GM21367 (cell line): ENCODE data around the gene NTMT1.

Source experiments
- ATAC-seq: cut with Tn5 transposase; IDR thresholded peaks from one replicate; pipeline ENCODE4 v1.9.1; 2021; ENCODE audit not compliant: unreplicated experiment

NTMT1 gene

DNA sequence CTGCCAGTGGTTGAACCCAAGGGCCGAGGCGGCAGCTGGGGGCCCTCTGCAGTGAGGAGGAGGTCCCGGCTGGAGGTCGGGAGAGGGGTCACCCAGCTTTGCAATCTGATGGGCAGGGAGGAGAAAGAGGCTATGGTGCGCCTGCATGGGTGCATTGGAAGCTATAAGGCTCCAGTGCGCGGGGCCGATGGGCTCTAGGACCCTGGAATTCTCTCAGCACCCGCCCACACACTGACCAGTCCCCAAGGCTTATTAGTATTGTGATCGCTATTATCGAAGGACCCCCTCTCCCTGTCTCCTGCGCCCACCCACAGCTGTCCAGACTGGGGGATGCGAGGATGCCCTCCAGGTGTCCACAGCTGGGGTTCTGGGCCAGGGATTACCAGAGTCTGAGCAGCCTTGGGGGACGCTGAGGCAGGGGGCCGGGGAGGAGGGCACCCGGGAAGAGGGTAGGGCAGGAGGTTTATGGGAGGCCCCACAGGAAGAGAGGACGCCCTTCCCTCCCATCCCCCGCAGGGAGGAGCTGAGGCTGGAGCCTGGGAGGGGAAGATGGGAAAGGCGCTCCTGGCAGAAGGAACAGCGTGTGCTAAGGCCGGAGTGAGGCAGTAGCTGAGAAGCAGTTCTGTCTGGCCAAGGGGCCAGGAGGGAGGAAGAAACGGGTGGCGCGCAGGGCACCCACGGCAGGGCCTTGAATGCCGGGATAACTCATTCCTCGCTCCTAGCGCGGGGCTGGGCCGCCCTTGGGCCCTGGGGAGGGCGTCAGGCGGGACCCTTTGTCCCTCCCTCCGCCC is 29.2 kb upstream of the NTMT1 start:
- no peak for ATAC-seq

DNA sequence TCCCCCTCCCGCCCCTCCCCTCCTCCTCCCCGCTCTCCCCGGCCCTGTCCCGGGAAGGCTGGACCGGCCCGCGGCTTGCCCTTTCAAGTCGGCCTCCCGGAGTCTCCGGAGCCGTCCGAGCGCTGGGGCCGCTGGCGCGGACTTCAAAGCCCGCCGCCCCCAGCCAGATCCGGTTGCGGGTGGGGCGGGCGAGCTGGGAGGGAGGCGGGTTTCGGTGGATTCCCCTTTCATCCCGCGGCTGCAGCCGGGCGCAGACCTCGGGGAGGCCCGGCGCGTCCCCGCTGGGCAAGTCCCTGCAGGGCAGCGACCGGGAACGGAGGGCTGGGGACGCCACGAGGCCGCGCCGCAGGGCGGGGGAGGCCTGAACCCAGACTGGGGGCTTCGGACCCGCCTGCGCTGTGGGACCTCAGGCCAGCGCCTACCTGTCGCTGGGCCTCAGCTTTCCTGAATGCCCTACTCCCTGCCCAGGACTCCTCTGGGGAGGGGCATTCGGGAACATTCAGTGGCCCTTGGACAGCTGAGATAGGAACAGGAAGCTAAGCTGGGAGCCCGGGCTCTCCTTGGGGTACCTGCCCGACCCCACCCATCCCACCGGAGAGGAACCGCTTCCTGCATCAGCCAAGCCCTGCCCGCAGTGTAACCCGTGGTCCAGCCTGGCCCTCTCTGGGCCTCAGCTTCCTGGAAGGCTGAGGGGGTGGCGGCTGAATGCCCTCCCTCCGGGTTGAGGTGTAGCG is 28.4 kb upstream of the NTMT1 start:
- no peak for ATAC-seq

- no peak for ATAC-seq
Measured at GRCh38 chr9:129598089-129598596, 27.8 kb upstream of the NTMT1 start.

- ATAC-seq = no peak
Measured at GRCh38 chr9:129601082-129601674, 24.8 kb upstream of the NTMT1 start.

- ATAC-seq = no peak
Measured at GRCh38 chr9:129602598-129603415, 23.2 kb upstream of the NTMT1 start.

DNA sequence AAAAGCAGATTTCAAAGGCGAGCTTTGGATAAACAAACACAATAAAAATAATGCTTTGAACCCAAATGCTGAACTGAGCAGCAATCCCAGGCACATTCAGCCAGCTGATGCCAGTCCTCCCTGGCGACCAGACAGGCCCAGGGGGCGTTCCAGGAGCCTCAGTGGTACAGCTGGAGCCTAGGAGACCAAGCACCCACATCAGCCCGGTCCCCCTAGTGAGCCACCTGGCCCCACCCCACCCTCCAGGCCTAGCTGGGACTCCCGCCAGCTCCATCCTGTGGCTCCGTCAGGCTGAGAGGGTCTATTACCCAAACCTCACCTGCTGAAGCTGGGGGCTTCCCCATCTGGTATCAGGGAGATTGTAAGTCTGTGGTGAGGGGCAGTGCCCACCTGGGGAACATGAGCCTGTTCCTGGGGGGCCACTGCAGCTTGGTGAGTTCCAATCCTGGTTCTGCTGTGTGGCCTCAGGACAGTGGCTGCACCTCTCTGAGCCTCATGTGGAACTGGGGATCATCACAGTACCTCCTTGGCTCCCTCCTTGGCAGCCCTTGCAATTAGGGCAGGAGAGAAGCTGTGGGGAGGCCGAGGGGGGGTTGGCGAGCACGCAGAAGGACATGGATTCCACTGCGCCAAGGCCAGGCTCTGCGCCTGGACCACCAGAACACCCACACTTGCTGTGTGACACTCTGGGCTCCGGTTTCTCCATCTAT is 21.8 kb upstream of the NTMT1 start:
- no peak for ATAC-seq

GRCh38 chr9:129604766-129605163 is 21.2 kb upstream of the NTMT1 start:
- no peak for ATAC-seq

GRCh38 chr9:129606161-129607026 is 19.6 kb upstream of the NTMT1 start:
- no peak for ATAC-seq

GRCh38 chr9:129607027-129607387 is 19.0 kb upstream of the NTMT1 start:
- no peak for ATAC-seq

- ATAC-seq = no peak
Measured at GRCh38 chr9:129608561-129609481, 17.1 kb upstream of the NTMT1 start.

DNA sequence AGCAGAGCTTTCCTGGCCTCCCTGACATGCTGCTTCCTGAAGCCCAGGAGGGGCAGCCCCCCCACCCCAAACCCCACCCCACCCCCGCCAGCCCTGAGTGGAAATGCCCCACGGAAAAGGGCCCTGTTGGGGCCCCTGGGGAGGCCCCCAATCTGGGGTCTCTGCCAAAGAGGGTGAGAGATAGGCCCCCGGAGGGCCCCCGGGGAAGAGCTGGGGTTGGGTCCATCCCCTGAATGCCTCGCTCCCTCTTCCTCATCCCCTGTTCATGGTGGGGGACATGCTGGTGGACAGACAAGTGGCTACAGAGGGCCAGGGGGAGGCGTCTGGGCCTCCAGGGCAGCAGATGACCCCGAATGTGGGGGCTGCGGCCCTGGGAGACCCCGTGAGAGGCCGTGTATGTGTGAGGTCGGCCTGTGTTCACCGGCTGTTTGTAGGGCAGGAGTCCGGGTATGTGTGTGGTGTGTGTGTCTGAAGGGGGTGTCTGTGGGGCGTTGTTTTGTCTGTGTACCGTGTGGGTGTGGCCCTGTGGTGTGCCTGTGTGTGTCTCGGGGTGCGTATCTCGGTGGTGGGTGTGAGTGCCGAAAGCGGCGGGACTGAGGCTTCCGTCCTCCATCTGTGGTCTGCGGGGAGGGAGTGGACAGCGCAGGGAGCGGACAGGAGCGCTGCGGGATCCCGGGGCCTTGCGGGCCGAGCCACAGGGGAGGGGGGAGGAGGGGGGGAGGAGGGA is 16.3 kb upstream of the NTMT1 start:
- ATAC-seq = no peak

- ATAC-seq = no peak
Measured at GRCh38 chr9:129610213-129610472, 15.8 kb upstream of the NTMT1 start.

DNA sequence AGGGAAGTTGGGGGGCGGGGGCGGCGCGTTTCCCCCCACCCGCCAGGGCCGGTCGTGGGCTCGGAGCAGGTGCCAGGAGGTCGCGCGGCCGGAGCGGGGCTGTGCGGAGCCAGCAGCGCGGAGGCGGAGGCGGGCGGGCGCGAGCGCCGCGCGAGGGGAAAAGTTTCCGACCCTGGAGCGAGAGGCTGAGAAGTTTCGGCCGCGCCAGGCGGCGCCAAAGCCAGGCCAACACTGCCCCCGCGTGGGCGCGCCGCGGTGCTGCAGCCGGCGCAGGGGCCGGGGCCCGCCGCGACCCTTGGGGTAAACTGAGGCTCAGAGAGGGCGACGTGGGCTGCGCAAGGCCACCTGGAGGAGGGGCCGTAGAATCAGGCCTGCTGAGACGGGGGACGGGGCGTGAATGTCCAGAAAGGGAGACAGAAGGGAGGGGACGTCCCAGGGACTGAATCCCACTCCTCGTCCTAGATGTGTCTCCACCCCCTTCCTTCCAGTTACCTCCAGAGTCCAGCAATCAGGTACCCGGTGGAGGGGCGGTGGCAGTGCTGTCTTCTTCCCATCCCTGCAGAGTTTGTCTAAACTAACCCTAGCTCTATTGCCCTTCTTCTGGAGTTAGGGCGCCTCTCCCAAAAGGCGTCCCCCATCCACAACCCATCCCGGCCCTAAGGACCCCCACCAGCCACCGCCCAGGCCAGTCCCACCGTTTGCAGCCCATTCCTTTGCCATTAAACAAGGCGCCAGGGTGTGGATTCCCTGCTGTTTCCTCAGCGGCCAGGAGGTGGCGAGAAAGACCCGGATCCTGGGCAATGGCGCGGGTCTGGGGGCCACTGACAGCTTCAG is 15.3 kb upstream of the NTMT1 start:
- ATAC-seq = peak; percentile 53

DNA sequence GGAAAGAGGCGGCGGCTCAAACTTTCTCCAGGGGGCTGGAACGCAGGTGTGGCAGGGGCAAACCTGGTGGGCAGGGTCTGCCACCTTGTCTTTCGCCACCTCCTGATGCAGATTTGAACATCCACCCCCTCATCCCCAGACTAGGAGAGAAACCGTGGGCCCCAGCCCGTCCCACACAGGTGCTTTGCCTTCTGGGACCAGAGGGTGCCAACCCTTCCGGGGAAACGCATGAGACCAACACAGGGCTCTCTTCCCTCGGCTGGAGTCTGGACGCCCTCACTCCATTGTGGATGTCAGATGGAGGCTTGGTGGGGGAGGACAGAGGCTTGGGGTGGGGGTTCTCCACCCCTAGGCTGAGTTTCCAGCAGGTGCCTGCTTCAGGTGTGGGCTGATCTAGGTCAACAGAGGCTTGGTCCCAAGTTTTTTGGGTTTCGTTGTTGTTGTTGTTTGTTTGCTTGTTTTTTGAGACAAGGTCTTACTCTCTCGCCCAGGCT is 14.6 kb upstream of the NTMT1 start:
- no peak for ATAC-seq

- no peak for ATAC-seq
Measured at GRCh38 chr9:129612123-129612522, 13.8 kb upstream of the NTMT1 start.

DNA sequence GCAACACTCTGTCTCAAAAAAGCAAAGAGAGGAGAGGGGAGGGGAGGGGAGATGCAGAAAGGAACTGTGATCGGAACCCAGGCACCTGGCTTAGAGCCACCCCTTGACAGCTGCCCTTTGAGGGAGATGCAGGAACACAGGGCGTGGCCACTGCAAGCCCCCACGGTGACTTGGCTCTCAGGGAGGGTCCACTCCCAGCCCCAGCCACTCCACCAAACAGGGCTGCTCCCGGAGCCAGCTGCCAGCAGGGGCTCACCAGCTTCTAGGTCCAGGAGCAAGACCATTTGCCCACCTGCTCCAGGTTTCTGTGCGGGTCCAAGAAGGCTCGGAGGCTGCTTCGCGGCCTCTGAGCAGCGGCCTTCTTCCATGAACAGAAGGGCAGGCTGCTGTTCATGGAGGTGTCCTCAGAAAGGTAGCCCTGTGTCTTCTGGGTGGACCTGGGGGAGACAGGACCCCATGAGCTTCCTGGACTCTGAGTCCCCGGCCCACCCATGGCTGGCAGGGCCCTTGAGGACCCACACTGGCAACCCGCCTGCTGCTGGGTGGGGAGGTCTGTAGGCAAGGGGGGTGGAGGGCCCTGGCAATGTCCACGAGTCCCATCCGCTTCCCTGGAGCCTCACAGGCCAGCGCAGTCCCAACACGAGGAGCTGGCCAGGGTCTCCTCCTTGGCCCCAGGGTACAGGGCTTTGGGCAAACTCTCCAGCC is 13.0 kb upstream of the NTMT1 start:
- no peak for ATAC-seq
